GM13976 (cell line): ENCODE results near the gene CTRL.
A peak's percentile ranks its signal among the peaks of the same experiment; 100 is the strongest.

Source experiments
- DNase-seq: peaks from one replicate; pipeline ENCODE4 v3.0.0; 2012; ENCODE audit warnings: low spot score
- CTCF ChIP-seq: IDR thresholded peaks from 2 replicates; pipeline ENCODE4 v1.5.1; 2012; ENCODE audit warnings: borderline replicate concordance, mild to moderate bottlenecking; ENCODE audit not compliant: insufficient read depth; ENCODE audit errors: extremely low read depth, missing control alignments, control extremely low read depth
- in situ Hi-C: fragments of 300-500 bp; cut with MboI; formaldehyde crosslinking; loops from one replicate; pipeline ENCODE4 v1.12.0; 2022; ENCODE audit warnings: low sequenced_read_pairs, mixed read lengths, inconsistent platforms; ENCODE audit not compliant: unreplicated experiment

CTRL gene

GRCh38 chr16:67967183-67967957, 35.7 kb upstream of the CTRL start:
- peak; percentile 24 for TF ChIP-seq CTCF
- in situ Hi-C loops, result no loop called here
- no peak for DNase-seq

GRCh38 chr16:67966549-67967182, 35.0 kb upstream of the CTRL start:
- in situ Hi-C loops, result no loop called here
- no peak for DNase-seq
- TF ChIP-seq CTCF, result no peak

- DNase-seq, result no peak
- in situ Hi-C loops, result no loop called here
- no peak for TF ChIP-seq CTCF
Measured at GRCh38 chr16:67965668-67966548, 34.2 kb upstream of the CTRL start.

GRCh38 chr16:67964477-67965131, 32.9 kb upstream of the CTRL start:
- DNase-seq, result no peak
- in situ Hi-C loops, result no loop called here
- TF ChIP-seq CTCF, result no peak

GRCh38 chr16:67963662-67964321, 32.1 kb upstream of the CTRL start:
- TF ChIP-seq CTCF, result no peak
- in situ Hi-C loops, result no loop called here
- no peak for DNase-seq

GRCh38 chr16:67963292-67963661, 31.6 kb upstream of the CTRL start:
- TF ChIP-seq CTCF, result no peak
- DNase-seq, result no peak
- in situ Hi-C loops, result no loop called here
